K562 (cell line): Measurements from ENCODE around the gene CCT3. TPM values are rescaled to one million over a fixed set of nuclear protein-coding genes. Genes with fewer than 3 reads are reported as not detected.

Experiments
- ATAC-seq: fragments of 200-7000 bp; cut with Tn5 transposase; 3 replicates; pipeline ENCODE4 v1.9.1; 2020; ENCODE audit warnings: moderate library complexity
- BruUV-seq: library from RNA; stranded (reverse); fragments of 400-500 nt; replicated peaks from 2 replicates; lab custom pipeline; 2021; lab: Mats Ljungman, UMichigan
- CTCF ChIA-PET: fragments of 300-600 bp; formaldehyde crosslinking; extraction: SDS; loops from one replicate; lab custom pipeline; 2021; ENCODE audit warnings: low intra/inter-chr PET ratio; lab: Yijun Ruan, JAX
- POLR2A ChIA-PET: fragments of 300-600, 350-650 bp; sonication (Branson Sonifier 250); formaldehyde crosslinking; extraction: SDS; loops from one replicate; lab custom pipeline; 2021; ENCODE audit warnings: antibody characterized with exemption, inconsistent platforms; lab: Yijun Ruan, JAX
- DNase-seq, 4 experiments: peaks; one replicate each; pipeline versions ENCODE4 v3.0.0 to v3.0.0-alpha.2; 2011 to 2018; ENCODE audit warnings: low spot score in 3 of 4, mixed read lengths in 3 of 4; ENCODE audit errors: extremely low read depth in 1 of 4
- FAIRE-seq: peaks from 2 replicates; lab custom pipeline; 2011; peaks lifted over from hg19 to GRCh38; lab: Jason Lieb, UNC
- H2AFZ ChIP-seq: 2 replicates; pipeline ENCODE4 v1.6.0; 2011; ENCODE audit warnings: low read depth, low read length, control low read depth, inconsistent platforms
- H3K27ac ChIP-seq: fragments of 200-600 bp; 3 replicates; pipeline ENCODE4 v1.8.0; 2011; ENCODE audit warnings: low read depth, mild to moderate bottlenecking, control low read depth, inconsistent platforms, low read length, moderate library complexity, mixed read lengths; ENCODE audit errors: extremely low read depth
- H3K27me3 ChIP-seq, 2 experiments: fragments of 300-600 bp in 1 of 2; 2 replicates in 1 of 2; 3 replicates in 1 of 2; pipeline versions ENCODE4 v1.6.0 to v1.8.0; 2011; ENCODE audit warnings: inconsistent platforms in 2 of 2, low read length in 2 of 2, mild to moderate bottlenecking in 1 of 2, mixed read lengths in 1 of 2, moderate library complexity in 1 of 2; ENCODE audit not compliant: control insufficient read depth in 2 of 2, insufficient read depth in 2 of 2
- H3K36me3 ChIP-seq: fragments of 300-600 bp; 3 replicates; pipeline ENCODE4 v1.8.0; 2011; ENCODE audit warnings: mild to moderate bottlenecking, low read length, inconsistent platforms; ENCODE audit not compliant: control insufficient read depth, insufficient read depth
- H3K4me1 ChIP-seq, 2 experiments: fragments of 200-600 bp in 1 of 2; replicated peaks in 1 of 2; 2 replicates in 1 of 2; 3 replicates in 1 of 2; pipeline versions ENCODE4 v1.5.1 to v1.8.0; 2011; ENCODE audit warnings: inconsistent platforms in 2 of 2, low read length in 2 of 2, mild to moderate bottlenecking in 1 of 2, mixed read lengths in 1 of 2, moderate library complexity in 1 of 2; ENCODE audit not compliant: control insufficient read depth in 2 of 2, insufficient read depth in 2 of 2
- H3K4me2 ChIP-seq: 2 replicates; pipeline ENCODE4 v1.6.1; 2011; ENCODE audit warnings: low read length, control low read depth, inconsistent platforms, mixed read lengths; ENCODE audit not compliant: insufficient read depth
- H3K4me3 ChIP-seq: fragments of 200-600 bp; sonication (generic), shearing (Covaris generic); 2 replicates; pipeline ENCODE4 v1.5.1; 2016; ENCODE audit warnings: control low read depth, inconsistent platforms
- H3K79me2 ChIP-seq: fragments of 200-600 bp; 3 replicates; pipeline ENCODE4 v1.8.0; 2011; ENCODE audit warnings: low read length, inconsistent platforms; ENCODE audit not compliant: control insufficient read depth, insufficient read depth
- H3K9ac ChIP-seq, 2 experiments: 2 replicates each; pipeline versions ENCODE4 v1.6.0 to v1.6.1; 2011; ENCODE audit warnings: low read depth in 2 of 2, low read length in 2 of 2, control low read depth in 1 of 2, inconsistent platforms in 1 of 2, mild to moderate bottlenecking in 1 of 2, mixed read lengths in 1 of 2; ENCODE audit not compliant: insufficient read depth in 1 of 2
- H3K9me1 ChIP-seq: one replicate; pipeline ENCODE4 v1.6.0; 2011; ENCODE audit warnings: inconsistent platforms, mild to moderate bottlenecking, low read length, moderate library complexity; ENCODE audit not compliant: control insufficient read depth, insufficient read depth
- H3K9me3 ChIP-seq: replicated peaks from 2 replicates; pipeline ENCODE4 v1.5.1; 2011; ENCODE audit warnings: low read depth, low read length, inconsistent platforms; ENCODE audit not compliant: control insufficient read depth, insufficient read depth
- H4K20me1 ChIP-seq: replicated peaks from 2 replicates; pipeline ENCODE4 v1.6.1; 2011; ENCODE audit warnings: low read length, inconsistent platforms, mixed read lengths; ENCODE audit not compliant: control insufficient read depth, insufficient read depth
- CBFA2T2 ChIP-seq: fragments of 450-650 bp; conservative IDR thresholded peaks from 2 replicates; pipeline ENCODE4 v1.6.1; 2017; ENCODE audit warnings: mild to moderate bottlenecking
- CEBPB ChIP-seq: fragments of 450-650 bp; IDR thresholded peaks from 2 replicates; pipeline ENCODE4 v1.6.1; 2016; ENCODE audit warnings: missing genetic modification characterization, missing compliant biosample characterization
- CEBPG ChIP-seq, 3 experiments: fragments of 200-800 bp in 1 of 3; sonication (Bioruptor generic) in 1 of 3; sonication (generic) in 1 of 3; formaldehyde crosslinking in 1 of 3; IDR thresholded peaks in 2 of 3; conservative IDR thresholded peaks in 1 of 3; 2 replicates each; pipeline versions ENCODE4 v1.6.1 to v1.8.0; 2016 to 2022; ENCODE audit warnings: missing compliant biosample characterization in 2 of 3, missing genetic modification characterization in 2 of 3, mild to moderate bottlenecking in 1 of 3, missing genetic modification reagents in 1 of 3
- DDX20 ChIP-seq: fragments of 450-650 bp; IDR thresholded peaks from 2 replicates; pipeline ENCODE4 v1.6.1; 2016; ENCODE audit warnings: missing genetic modification characterization, low read depth, mild to moderate bottlenecking, missing compliant biosample characterization, moderate library complexity
- MAZ ChIP-seq, 2 experiments: fragments of 450-650 bp in 1 of 2; sonication (generic) in 1 of 2; formaldehyde crosslinking; IDR thresholded peaks in 1 of 2; conservative IDR thresholded peaks in 1 of 2; 2 replicates each; pipeline versions ENCODE4 v1.4.0 to v1.5.0; 2020; ENCODE audit warnings: mild to moderate bottlenecking in 1 of 2, missing genetic modification reagents in 1 of 2
- WGBS: fragments of 100-300 bp; shearing (Covaris generic); methylation state at CpG from one replicate; pipeline ENCODE4 v1.1.6; 2016; ENCODE audit warnings: low coverage, mixed read lengths; ENCODE audit not compliant: insufficient coverage; ENCODE audit errors: missing lambda C conversion rate; 5-methylcytosine and 5-hydroxymethylcytosine counted together
- in situ Hi-C: fragments of 300-500 bp; cut with MboI; formaldehyde crosslinking; loops from 4 replicates; pipeline ENCODE4 v1.15.0; 2018; ENCODE audit warnings: inconsistent platforms, mixed read lengths
- intact Hi-C: fragments of 100-400 bp; cut with micrococcal nuclease; formaldehyde crosslinking; loops from 2 replicates; pipeline ENCODE4 v1.14.2; 2022
- polyA plus RNA-seq, 8 experiments: library from polyadenylated mRNA; depleted of rRNA in 4 of 8; stranded (reverse) in 5 of 8; unstranded in 3 of 8; fragments of >200 nt; fragmentation: Nextera tagmentation in 2 of 8; fragmentation: Illumina TruSeq in 1 of 8; extraction: Ambion mirVana in 2 of 8; extraction: Trizol in 1 of 8; gene quantifications; 2 replicates each; pipeline versions ENCODE4 v1.2.1 to v1.2.3, GENCODE V29; 2011 to 2014; ENCODE audit warnings: inconsistent platforms in 1 of 8, missing spikeins in 1 of 8
- total RNA-seq, 7 experiments: library from RNA; depleted of rRNA in 6 of 7; stranded (reverse); fragments of >200 nt in 6 of 7; fragmentation: Illumina TruSeq in 2 of 7; extraction: Trizol in 2 of 7; gene quantifications; 2 replicates each; pipeline versions ENCODE4 v1.2.1 to v1.2.3, GENCODE V29; 2011 to 2021; ENCODE audit warnings: low replicate concordance in 1 of 7
- TF ChIP-seq, protein P1 (sequence below): sonication (generic); formaldehyde crosslinking; IDR thresholded peaks from 2 replicates; pipeline ENCODE4 v1.8.1; 2023; ENCODE audit warnings: mild to moderate bottlenecking, missing genetic modification reagents

The CCT3 gene
- total and polyA plus RNA-seq, 9 of the 15 experiments (the other 6 are each of a cell fraction or from before 2014, with no cell fraction given), result 475 to 1,167 (median 610) TPM

GRCh38 chr1:156276966-156277381 lies 61.1 kb downstream of the CCT3 start:
- no peak for DNase-seq
- Histone ChIP-seq H3K4me1 (peaks cover 0 to 6% of the 10 kb centered on the region in 2 experiments; a peak in 3 of 5 replicates), H3K36me3 (peaks cover 89% of the 10 kb centered on the region), H3K9ac (no peak overlapping the region), H3K27me3 (no peaks in the 10 kb centered on the region), H4K20me1 (peaks cover 11% of the 10 kb centered on the region; the same call in 1 of the 2 replicates), H3K9me1 (no peaks in the 10 kb centered on the region), H3K9me3 (no peaks in the 10 kb centered on the region), H3K4me2 (no peak overlapping the region)
- intact Hi-C loops, result no loop called here
- WGBS, result 88% methylated on average over 6 of the region's 6 CpGs
- ChIA-PET CTCF (no interaction called here), POLR2A (interaction anchor here (0.7 to 1.0 kb wide), 2 partner anchors 17 to 29 kb away, joined by 3 read pairs; partner anchors contain the start of gene PAQR6)
- in situ Hi-C loops, result no loop called here
- TF ChIP-seq CEBPB (tag) (peak; percentile 75), MAZ (CRISPR knock-in tag; conservative IDR thresholded peaks at IDR 0.05 in 1 of 2, IDR thresholded peaks at IDR 0.05 in 1 of 2) (no peak), CBFA2T2 (no peak), DDX20 (no peak), CEBPG (CRISPR knock-in tag; IDR thresholded peaks at IDR 0.05) (0 out of 2 replicates have a peak, but pooled peaks have one; percentile 23), CEBPG (tag; conservative IDR thresholded peaks at IDR 0.05 in 1 of 2, IDR thresholded peaks at IDR 0.05 in 1 of 2) (no peak)
- TF ChIP-seq, protein P1, sequence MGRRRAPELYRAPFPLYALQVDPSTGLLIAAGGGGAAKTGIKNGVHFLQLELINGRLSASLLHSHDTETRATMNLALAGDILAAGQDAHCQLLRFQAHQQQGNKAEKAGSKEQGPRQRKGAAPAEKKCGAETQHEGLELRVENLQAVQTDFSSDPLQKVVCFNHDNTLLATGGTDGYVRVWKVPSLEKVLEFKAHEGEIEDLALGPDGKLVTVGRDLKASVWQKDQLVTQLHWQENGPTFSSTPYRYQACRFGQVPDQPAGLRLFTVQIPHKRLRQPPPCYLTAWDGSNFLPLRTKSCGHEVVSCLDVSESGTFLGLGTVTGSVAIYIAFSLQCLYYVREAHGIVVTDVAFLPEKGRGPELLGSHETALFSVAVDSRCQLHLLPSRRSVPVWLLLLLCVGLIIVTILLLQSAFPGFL (CRISPR knock-in tag), result no peak
- TF ChIP-seq, all 486 proteins: peak for 2
- Histone ChIP-seq H3K27ac (no peak overlapping the region), H3K4me3 (no peak overlapping the region), H2AFZ (no peak overlapping the region), H3K79me2 (peaks cover 35% of the 10 kb centered on the region)
- ATAC-seq (no peak), FAIRE-seq (no peak)
- BruUV-seq, result no TSS peak
